CD4-positive, alpha-beta memory T cell (primary cell): ENCODE measurements around the gene MAD1L1. TPM values are rescaled to one million over a fixed set of nuclear protein-coding genes. Genes with fewer than 3 reads are reported as not detected.

Experiments used
- CTCF ChIA-PET: fragments of 350-600 bp; sonication (Branson Sonifier 250); formaldehyde crosslinking; loops from one replicate; lab custom pipeline; 2021; ENCODE audit warnings: inconsistent platforms; ENCODE audit not compliant: partially characterized antibody; lab: Charles Lee
- POLR2A ChIA-PET: fragments of 350-600 bp; sonication (Branson Sonifier 250); formaldehyde crosslinking; loops from one replicate; lab custom pipeline; 2021; ENCODE audit not compliant: partially characterized antibody; lab: Charles Lee
- DNase-seq, 5 donors: peaks; one replicate each; pipeline versions ENCODE4 v3.0.0 to v3.0.0-alpha.2; 2020 to 2022; ENCODE audit warnings: mixed read lengths in 1 of 5
- H3K27ac ChIP-seq: one replicate; pipeline ENCODE4 v1.7.0; 2013; ENCODE audit warnings: low read depth, low read length
- H3K27me3 ChIP-seq: 2 replicates; pipeline ENCODE4 v1.7.0; 2013; ENCODE audit warnings: mild to moderate bottlenecking, low read length, moderate library complexity; ENCODE audit not compliant: insufficient read depth
- H3K36me3 ChIP-seq: 2 replicates; pipeline ENCODE4 v1.7.0; 2013; ENCODE audit warnings: mild to moderate bottlenecking, low read length, moderate library complexity; ENCODE audit not compliant: insufficient read depth
- H3K4me1 ChIP-seq: 2 replicates; pipeline ENCODE4 v1.7.0; 2013; ENCODE audit warnings: mild to moderate bottlenecking, low read length, moderate library complexity; ENCODE audit not compliant: insufficient read depth
- H3K4me3 ChIP-seq, 2 donors: one replicate each; pipeline ENCODE4 v1.7.0; 2013; ENCODE audit warnings: low read length in 2 of 2, mild to moderate bottlenecking in 1 of 2
- H3K9me3 ChIP-seq, 2 donors: one replicate each; pipeline ENCODE4 v1.7.0; 2013; ENCODE audit warnings: low read length in 2 of 2, control low read depth in 1 of 2; ENCODE audit not compliant: control insufficient read depth in 1 of 2
- H3K27ac Mint-ChIP-seq, 7 donors: one replicate each; pipeline ENCODE4 v1.8.0; 2020 to 2021; ENCODE audit warnings: mixed read lengths in 7 of 7, mild to moderate bottlenecking in 6 of 7, inconsistent platforms in 3 of 7, moderate library complexity in 3 of 7
- H3K27me3 Mint-ChIP-seq, 2 donors: one replicate each; pipeline ENCODE4 v1.8.0; 2020 to 2021; ENCODE audit warnings: mixed read lengths in 2 of 2
- H3K36me3 Mint-ChIP-seq, 2 donors: one replicate each; pipeline ENCODE4 v1.8.0; 2020 to 2021; ENCODE audit warnings: mixed read lengths in 2 of 2, inconsistent platforms in 1 of 2, mild to moderate bottlenecking in 1 of 2
- H3K4me1 Mint-ChIP-seq, 4 donors: one replicate each; pipeline ENCODE4 v1.8.0; 2020 to 2021; ENCODE audit warnings: mixed read lengths in 4 of 4, mild to moderate bottlenecking in 1 of 4
- H3K4me3 Mint-ChIP-seq, 8 donors: one replicate each; pipeline ENCODE4 v1.8.0; 2020 to 2021; ENCODE audit warnings: mixed read lengths in 8 of 8, mild to moderate bottlenecking in 7 of 8, moderate library complexity in 6 of 8, inconsistent platforms in 3 of 8
- H3K9me3 Mint-ChIP-seq, 8 donors: one replicate each; pipeline ENCODE4 v1.8.0; 2020 to 2021; ENCODE audit warnings: mixed read lengths in 8 of 8, mild to moderate bottlenecking in 5 of 8, inconsistent platforms in 3 of 8, moderate library complexity in 1 of 8
- intact Hi-C: fragments of 100-400 bp; cut with micrococcal nuclease; formaldehyde crosslinking; loops from one replicate; pipeline ENCODE4 v1.15.1; 2023
- polyA plus RNA-seq, 2 donors: library from polyadenylated mRNA; unstranded; fragments of 300-500 nt; fragmentation: Illumina TruSeq; gene quantifications; one replicate each; pipeline ENCODE4 v1.2.3, GENCODE V29; 2021
- total RNA-seq, 2 experiments: library from RNA; stranded (reverse); gene quantifications; one replicate each; pipeline ENCODE4 v1.2.3, GENCODE V29; 2021

The MAD1L1 gene
- total and polyA plus RNA-seq, 4 experiments from 2014 or later, result 89.9 to 132 (median 110) TPM

- intact Hi-C loops, result no loop called here
- H3K9me3 ChIP-seq, result no peaks in the 10 kb centered on the region
- Mint-ChIP-seq H3K36me3 (peaks cover 20 to 37% of the 10 kb centered on the region in 2 donors), H3K27me3 (no peaks in the 10 kb centered on the region), H3K27ac (no peak overlapping the region), H3K9me3 (peaks cover 0 to 19% (median 14%) of the 10 kb centered on the region in 8 donors), H3K4me1 (peaks cover 7 to 31% (median 24%) of the 10 kb centered on the region in 4 donors), H3K4me3 (peak overlapping the region in 1 of 8 donors; percentile 35)
- H3K36me3 ChIP-seq, result no peaks in the 10 kb centered on the region
- H3K27me3 ChIP-seq, result no peaks in the 10 kb centered on the region
- H3K4me1 ChIP-seq, result peaks cover 8% of the 10 kb centered on the region
- no peak for DNase-seq
- H3K4me3 ChIP-seq, result no peak overlapping the region
- POLR2A ChIA-PET, result no interaction called here
- CTCF ChIA-PET, result no interaction called here
- no peak overlapping the region for H3K27ac ChIP-seq
These were observed 267.0 kb downstream of the MAD1L1 start for GRCh38 chr7:1965579-1966294.

- Histone ChIP-seq H3K36me3 (no peaks in the 10 kb centered on the region), H3K27me3 (no peaks in the 10 kb centered on the region), H3K4me3 (no peak overlapping the region), H3K27ac (no peak overlapping the region), H3K4me1 (peaks cover 8% of the 10 kb centered on the region), H3K9me3 (no peaks in the 10 kb centered on the region)
- H3K27me3 Mint-ChIP-seq, result no peaks in the 10 kb centered on the region
- no peak overlapping the region for H3K4me3 Mint-ChIP-seq
- ChIA-PET CTCF (no interaction called here), POLR2A (no interaction called here)
- H3K9me3 Mint-ChIP-seq, result peaks cover 0 to 26% (median 15%) of the 10 kb centered on the region in 8 donors
- intact Hi-C loops, result no loop called here
- peaks cover 20 to 43% of the 10 kb centered on the region in 2 donors for H3K36me3 Mint-ChIP-seq
- H3K4me1 Mint-ChIP-seq, result peaks cover 7 to 30% (median 23%) of the 10 kb centered on the region in 4 donors
- no peak overlapping the region for H3K27ac Mint-ChIP-seq
- no peak for DNase-seq
These were observed 267.7 kb downstream of the MAD1L1 start for GRCh38 chr7:1964913-1965578.

GRCh38 chr7:1964211-1964912 lies 268.4 kb downstream of the MAD1L1 start:
- no peak for DNase-seq
- intact Hi-C loops, result no loop called here
- Histone ChIP-seq H3K4me3 (no peak overlapping the region), H3K27ac (no peak overlapping the region), H3K9me3 (no peaks in the 10 kb centered on the region), H3K27me3 (no peaks in the 10 kb centered on the region), H3K4me1 (peaks cover 2% of the 10 kb centered on the region), H3K36me3 (no peaks in the 10 kb centered on the region)
- ChIA-PET CTCF (no interaction called here), POLR2A (no interaction called here)
- Mint-ChIP-seq H3K4me3 (no peak overlapping the region), H3K4me1 (peaks cover 1 to 23% (median 16%) of the 10 kb centered on the region in 4 donors), H3K27me3 (no peaks in the 10 kb centered on the region), H3K36me3 (peaks cover 20 to 43% of the 10 kb centered on the region in 2 donors), H3K27ac (peak overlapping the region in 2 of 7 donors; percentile 43 to 56), H3K9me3 (peaks cover 0 to 28% (median 15%) of the 10 kb centered on the region in 8 donors)

GRCh38 chr7:1963575-1963974 lies 269.2 kb downstream of the MAD1L1 start:
- Histone ChIP-seq H3K36me3 (no peaks in the 10 kb centered on the region), H3K27me3 (no peaks in the 10 kb centered on the region), H3K27ac (no peak overlapping the region), H3K9me3 (no peaks in the 10 kb centered on the region), H3K4me3 (no peak overlapping the region), H3K4me1 (no peaks in the 10 kb centered on the region)
- Mint-ChIP-seq H3K36me3 (peaks cover 21 to 48% of the 10 kb centered on the region in 2 donors), H3K9me3 (peaks cover under 1 to 35% (median 15%) of the 10 kb centered on the region in 8 donors), H3K4me1 (peaks cover 0 to 22% (median 12%) of the 10 kb centered on the region in 4 donors), H3K4me3 (no peak overlapping the region), H3K27ac (no peak overlapping the region), H3K27me3 (peaks cover 0 to under 1% of the 10 kb centered on the region in 2 donors)
- POLR2A ChIA-PET, result no interaction called here
- intact Hi-C loops, result no loop called here
- DNase-seq, result no peak
- CTCF ChIA-PET, result no interaction called here

GRCh38 chr7:1961701-1962276 lies 271.0 kb downstream of the MAD1L1 start:
- peak overlapping the region; percentile 46 to 90 (median 79) for H3K27ac Mint-ChIP-seq
- H3K36me3 Mint-ChIP-seq, result peaks cover 19 to 51% of the 10 kb centered on the region in 2 donors
- H3K27me3 ChIP-seq, result no peaks in the 10 kb centered on the region
- H3K4me1 Mint-ChIP-seq, result peaks cover 0 to 16% (median 10%) of the 10 kb centered on the region in 4 donors
- H3K9me3 ChIP-seq, result no peaks in the 10 kb centered on the region
- DNase-seq, result peak; percentile 46 to 82 (median 50)
- H3K27ac ChIP-seq, result no peak overlapping the region
- CTCF ChIA-PET, result no interaction called here
- peaks cover 2 to 36% (median 15%) of the 10 kb centered on the region in 8 donors for H3K9me3 Mint-ChIP-seq
- intact Hi-C loops, result loop anchor here (1.0 kb wide), 1 partner anchor 21 kb away; no protein-coding TSS in a partner anchor
- H3K36me3 ChIP-seq, result no peaks in the 10 kb centered on the region
- no peak overlapping the region for H3K4me3 ChIP-seq
- no peaks in the 10 kb centered on the region for H3K4me1 ChIP-seq
- peaks cover 0 to 1% of the 10 kb centered on the region in 2 donors for H3K27me3 Mint-ChIP-seq
- H3K4me3 Mint-ChIP-seq, result peak overlapping the region in 3 of 8 donors; percentile 32 to 68 (median 49)
- POLR2A ChIA-PET, result interaction anchor here (0.6 kb wide), 1 partner anchor 356 kb away, joined by 3 read pairs; no protein-coding TSS in a partner anchor

- H3K36me3 Mint-ChIP-seq, result peaks cover 19 to 57% of the 10 kb centered on the region in 2 donors
- DNase-seq, result no peak
- peak overlapping the region in 1 of 8 donors; percentile 41 for H3K4me3 Mint-ChIP-seq
- intact Hi-C loops, result no loop called here
- no peaks in the 10 kb centered on the region for H3K36me3 ChIP-seq
- no peaks in the 10 kb centered on the region for H3K9me3 ChIP-seq
- H3K9me3 Mint-ChIP-seq, result peaks cover 2 to 36% (median 15%) of the 10 kb centered on the region in 8 donors
- H3K27me3 ChIP-seq, result no peaks in the 10 kb centered on the region
- CTCF ChIA-PET, result no interaction called here
- H3K27ac ChIP-seq, result no peak overlapping the region
- peaks cover 0 to 16% (median 9%) of the 10 kb centered on the region in 4 donors for H3K4me1 Mint-ChIP-seq
- H3K27ac Mint-ChIP-seq, result peak overlapping the region in 2 of 7 donors; percentile 18 to 60
- no peaks in the 10 kb centered on the region for H3K4me1 ChIP-seq
- peaks cover 0 to 1% of the 10 kb centered on the region in 2 donors for H3K27me3 Mint-ChIP-seq
- POLR2A ChIA-PET, result no interaction called here
- H3K4me3 ChIP-seq, result no peak overlapping the region
These were observed 273.4 kb downstream of the MAD1L1 start for GRCh38 chr7:1959305-1959704.
